Measurements from ENCODE around the gene IGSF11. TPM values are rescaled to one million over a fixed set of nuclear protein-coding genes. Genes with fewer than 3 reads are reported as not detected.
"Not testable (repeated sequence)": the region's sequence is repeated elsewhere in the genome, so short reads cannot be mapped to it uniquely, and the experiment has no call there.

IGSF11 gene
- total RNA-seq, 8 experiments from 2014 or later: 0.20 to 4.1 (median 1.8) TPM

- in situ Hi-C loops (cut with MboI; ENCODE audit: low pct_unique_long_range_greater_than_20kb in 2 of 9, low sequenced_read_pairs in 9 of 9, unreplicated experiment in 9 of 9): loop anchor here in 7 of 9 experiments (10.0 to 25.0 kb wide), 7 partner anchors 152 to 805 kb away; partner anchors contain the start of genes IGSF11 (in 2 of the 7), B4GALT4 (in 1 of the 7) and COX17 (in 1 of the 7)
- WGBS, 10 experiments: 40 to 100% (median 75%) methylated on average over 1 to 3 of the region's 3 CpGs; no CpG with 5 or more reads in 2 of the 10 experiments
Measured at GRCh38 chr3:118882353-118882947, 152.2 kb downstream of the IGSF11 start.

GRCh38 chr3:118868051-118868450 lies 166.6 kb downstream of the IGSF11 start:
- in situ Hi-C loops (cut with MboI; ENCODE audit: low pct_unique_long_range_greater_than_20kb in 2 of 9, low sequenced_read_pairs in 9 of 9, unreplicated experiment in 9 of 9): no loop called here
- H3K4me3 ChIP-seq: no peak overlapping the region
- ATAC-seq (replicated peaks in 6 of 8): peak in 1 of 8 experiments; percentile 23
- no peaks in the 10 kb centered on the region for H3K4me1 ChIP-seq (replicated peaks in 1 of 2)
- no peak overlapping the region for H3K27ac ChIP-seq

More at GRCh38 chr3:118882353-118882947, 152.2 kb downstream of the IGSF11 start:
- ATAC-seq (replicated peaks in 6 of 8): peak; percentile 77 to 91 (median 86)
- no peak overlapping the region for H3K27ac ChIP-seq
- H3K4me1 ChIP-seq (replicated peaks in 1 of 2): no peaks in the 10 kb centered on the region
- no peak overlapping the region for H3K4me3 ChIP-seq

- WGBS, 10 experiments: 0% methylated on average over 1 of the region's 1 CpG; no CpG with 5 or more reads in 9 of the 10 experiments
- in situ Hi-C loops (cut with MboI; ENCODE audit: low pct_unique_long_range_greater_than_20kb in 2 of 9, low sequenced_read_pairs in 9 of 9, unreplicated experiment in 9 of 9): no loop called here
- Histone ChIP-seq H3K4me1 (replicated peaks in 1 of 2) (no peaks in the 10 kb centered on the region), H3K27ac (no peak overlapping the region), H3K4me3 (no peak overlapping the region)
- peak in 3 of 8 experiments; percentile 63 to 68 (median 66) for ATAC-seq (replicated peaks in 6 of 8)
Measured at GRCh38 chr3:118863731-118864322, 170.8 kb downstream of the IGSF11 start.

GRCh38 chr3:118859950-118860349 lies 174.7 kb downstream of the IGSF11 start:
- WGBS, 10 experiments: 7 to 100% (median 76%) methylated on average over 1 of the region's 1 CpG; no CpG with 5 or more reads in 2 of the 10 experiments
- no peak overlapping the region for H3K4me3 ChIP-seq
- no peak overlapping the region for H3K27ac ChIP-seq
- no peaks in the 10 kb centered on the region for H3K4me1 ChIP-seq (replicated peaks in 1 of 2)
- in situ Hi-C loops (cut with MboI; ENCODE audit: low pct_unique_long_range_greater_than_20kb in 2 of 9, low sequenced_read_pairs in 9 of 9, unreplicated experiment in 9 of 9): no loop called here
- ATAC-seq (replicated peaks in 6 of 8): peak in 2 of 8 experiments; percentile 64 to 79

GRCh38 chr3:118851466-118852193 lies 183.0 kb downstream of the IGSF11 start:
- H3K27ac ChIP-seq; ATAC-seq (replicated peaks in 6 of 8); in situ Hi-C loops (cut with MboI; ENCODE audit: low pct_unique_long_range_greater_than_20kb in 2 of 9, low sequenced_read_pairs in 9 of 9, unreplicated experiment in 9 of 9); H3K4me3 ChIP-seq; H3K4me1 ChIP-seq (replicated peaks in 1 of 2): not testable (repeated sequence)
- 20 to 98% (median 72%) methylated on average over 1 to 10 of the region's 12 CpGs; no CpG with 5 or more reads in 1 of the 10 experiments for WGBS, 10 experiments

DNA sequence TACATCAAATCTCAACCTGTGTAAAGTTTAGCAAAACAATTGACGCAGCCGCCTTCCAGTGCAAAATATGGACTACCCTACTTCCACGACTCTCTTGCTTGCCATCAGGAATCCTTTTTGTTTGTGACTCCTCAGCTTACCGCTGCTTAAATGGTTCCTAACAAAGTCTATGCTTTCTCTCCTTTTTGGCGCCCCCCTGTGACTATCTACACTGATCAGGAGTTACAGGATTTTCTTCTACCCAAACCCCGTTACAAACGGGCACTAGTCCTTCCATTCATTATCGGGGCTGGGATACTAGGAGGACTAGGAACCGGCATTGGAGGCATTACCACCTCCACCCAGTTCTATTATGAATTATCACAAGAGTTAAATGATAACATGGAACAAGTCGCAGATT lies 184.0 kb downstream of the IGSF11 start:
- in situ Hi-C loops (cut with MboI; ENCODE audit: low pct_unique_long_range_greater_than_20kb in 2 of 9, low sequenced_read_pairs in 9 of 9, unreplicated experiment in 9 of 9): no loop called here
- 47 to 100% (median 88%) methylated on average over 2 to 10 of the region's 10 CpGs; no CpG with 5 or more reads in 1 of the 10 experiments for WGBS, 10 experiments
- Histone ChIP-seq H3K27ac (no peak overlapping the region), H3K4me3 (no peak overlapping the region), H3K4me1 (replicated peaks in 1 of 2) (no peaks in the 10 kb centered on the region)
- ATAC-seq (replicated peaks in 6 of 8): no peak

Other genes with a start within 250 kb of the IGSF11 start
- under 1 TPM in 5 of 8 experiments, not detected in 3; 0.20 to 0.66 (median 0.46) TPM for gene TEX55, start 111.3 kb upstream of the IGSF11 start, total RNA-seq
- gene UPK1B, start 138.8 kb upstream of the IGSF11 start, total RNA-seq: under 1 TPM in 6 of 8 experiments, not detected in 2; 0.15 to 0.43 (median 0.34) TPM
- 10 to 100 TPM in 7 of 8 experiments, 1 to 10 TPM in 1; 9.6 to 58.2 (median 13.6) TPM for gene B4GALT4, start 206.0 kb upstream of the IGSF11 start, total RNA-seq

All from motor neuron (in vitro differentiated cells).